Fibroblast of skin of right quadriceps (primary cell): Measurements from ENCODE around the gene NHERF2.
"Not testable (repeated sequence)": the region's sequence is repeated elsewhere in the genome, so short reads cannot be mapped to it uniquely, and the experiment has no call there.

Experiments used
- DNase-seq: peaks from one replicate; pipeline ENCODE4 v3.0.0-alpha.2; 2013

NHERF2 gene

GRCh38 chr16:2007081-2007836 is 19.4 kb upstream of the NHERF2 start:
- no peak for DNase-seq

DNA sequence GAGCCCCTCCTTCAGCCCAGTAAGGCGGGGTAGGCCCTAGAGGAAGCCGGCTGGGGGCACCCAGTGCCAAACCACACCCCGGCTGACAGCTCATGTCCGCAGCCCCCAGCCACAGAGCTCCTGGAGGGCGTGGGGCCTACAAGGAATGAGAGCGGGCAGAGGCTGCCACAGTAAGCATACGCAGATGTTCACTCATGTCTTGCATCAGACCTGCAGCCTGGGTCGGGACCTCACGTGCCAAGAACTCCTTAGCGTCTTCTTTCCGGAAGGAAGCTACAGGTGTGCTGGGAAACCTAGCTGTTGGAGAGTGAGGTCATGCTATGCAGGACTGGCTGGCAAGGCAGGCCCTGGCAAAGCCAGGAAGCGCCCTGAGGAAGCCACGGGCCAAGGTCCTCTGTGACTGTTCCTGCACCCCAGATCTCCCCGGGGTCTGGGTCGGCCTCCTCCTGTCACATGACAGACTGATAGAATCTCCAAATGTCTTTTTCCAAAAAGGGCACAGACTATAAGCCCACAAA is 18.6 kb upstream of the NHERF2 start:
- peak; percentile 31 for DNase-seq

DNA sequence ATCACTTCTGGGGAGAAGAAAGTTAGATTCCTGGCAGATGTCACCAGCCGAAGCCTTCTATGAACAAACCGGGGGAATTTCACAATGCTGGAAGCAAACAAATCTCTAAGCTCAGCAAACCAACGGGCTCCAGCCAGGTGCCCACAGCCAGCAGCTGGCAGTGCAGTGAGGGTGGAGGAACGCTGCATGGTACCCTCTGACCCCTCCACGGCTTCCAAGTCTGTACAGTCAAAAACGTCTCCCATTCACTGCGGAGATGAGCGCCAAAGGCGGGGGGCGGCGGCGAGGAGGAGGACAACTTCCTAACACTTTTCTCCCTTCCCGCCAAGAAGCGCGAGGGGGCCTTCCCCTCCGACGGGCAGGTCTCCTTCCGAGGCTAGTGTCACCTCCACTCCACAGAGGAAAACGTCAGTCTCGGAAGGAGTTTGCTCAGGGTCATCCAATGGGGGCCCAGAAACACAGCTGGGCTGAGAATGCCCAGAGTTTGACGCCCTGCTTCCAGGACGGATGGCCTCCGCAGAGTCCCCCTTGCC is 18.0 kb upstream of the NHERF2 start:
- peak; percentile 11 for DNase-seq

DNA sequence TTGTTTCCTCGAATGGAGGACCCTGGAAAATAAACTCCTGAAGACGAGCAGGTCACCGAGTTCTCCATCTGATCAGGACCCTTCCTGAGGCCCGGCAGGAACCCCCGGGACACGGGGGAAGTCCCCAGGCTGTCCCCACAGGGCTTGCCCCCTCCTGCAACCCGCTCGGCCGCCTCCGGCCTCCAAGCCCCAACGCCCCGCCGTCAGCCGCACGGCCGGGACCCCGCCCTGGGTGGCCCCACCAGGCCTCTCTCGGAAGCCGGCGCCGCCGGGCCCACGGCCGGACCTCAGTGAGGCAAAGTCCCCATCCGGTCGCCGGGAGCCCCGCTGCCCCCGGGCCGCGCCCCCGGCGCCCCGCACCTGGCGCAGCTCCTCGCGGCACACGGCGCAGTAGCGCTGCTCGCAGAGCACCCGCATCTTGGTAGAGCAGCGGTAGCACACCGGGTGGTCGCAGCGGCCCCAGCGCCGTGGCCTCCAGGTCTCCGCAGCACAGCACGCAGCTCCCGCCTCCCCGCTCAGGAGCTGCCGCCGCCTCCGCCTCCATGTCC is 17.5 kb upstream of the NHERF2 start:
- DNase-seq, result no peak

DNA sequence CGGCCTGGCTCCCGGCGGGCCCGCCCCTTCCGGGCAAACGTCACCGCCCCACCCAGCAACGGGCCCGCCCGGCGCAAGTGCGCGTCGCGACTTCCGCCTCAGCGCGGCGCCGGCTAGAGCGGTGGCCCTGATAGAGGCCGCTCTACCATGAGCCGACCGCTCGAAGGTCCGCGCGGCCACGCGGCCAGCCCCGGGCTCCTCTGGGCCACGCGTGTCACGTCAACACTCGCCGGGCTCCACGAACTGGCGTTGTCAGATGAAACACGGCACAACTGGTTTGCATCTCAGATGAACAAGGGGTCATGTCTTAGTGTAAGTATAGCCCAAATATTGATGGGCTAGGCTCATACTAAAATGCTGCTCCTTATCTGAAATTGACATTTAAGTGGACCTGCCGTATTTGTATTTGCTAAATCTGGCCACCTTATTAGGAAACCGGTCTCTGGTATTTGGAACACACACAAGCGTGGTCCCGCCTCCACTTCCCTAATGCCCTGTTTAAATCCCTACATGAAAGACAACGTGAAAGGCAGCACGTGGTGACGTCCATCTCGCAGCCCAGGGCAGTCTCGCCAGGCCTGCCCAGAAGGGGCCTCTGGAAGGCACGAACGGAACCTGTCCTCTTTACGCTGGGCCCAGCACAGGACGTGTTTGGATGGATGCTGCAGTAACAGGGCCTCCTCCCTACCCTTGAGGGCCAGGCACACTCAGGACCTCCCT is 16.8 kb upstream of the NHERF2 start, which contains the start of gene ZNF598:
ZNF598 (minus strand) TSS at position 31 of the 720 bp plus-strand sequence.
- DNase-seq, result peak; percentile 88

DNA sequence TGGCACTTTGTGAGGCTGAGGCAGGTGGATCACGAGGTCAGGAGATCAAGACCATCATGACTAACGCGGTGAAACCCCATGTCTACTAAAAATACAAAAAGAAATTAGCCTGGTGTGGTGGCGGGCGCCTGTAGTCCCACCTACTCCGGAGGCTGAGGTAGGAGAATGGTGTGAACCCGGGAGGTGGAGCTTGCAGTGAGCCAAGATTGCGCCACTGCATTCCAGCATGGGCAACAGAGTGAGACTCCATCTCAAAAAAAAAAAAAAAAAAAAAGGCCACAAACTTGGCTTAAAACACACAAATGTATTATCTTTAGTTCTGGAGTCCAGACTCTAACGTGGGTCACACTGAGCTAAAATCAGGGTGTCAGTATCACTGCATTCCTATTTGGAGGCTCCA is 15.0 kb upstream of the NHERF2 start:
- not testable (repeated sequence) for DNase-seq

DNA sequence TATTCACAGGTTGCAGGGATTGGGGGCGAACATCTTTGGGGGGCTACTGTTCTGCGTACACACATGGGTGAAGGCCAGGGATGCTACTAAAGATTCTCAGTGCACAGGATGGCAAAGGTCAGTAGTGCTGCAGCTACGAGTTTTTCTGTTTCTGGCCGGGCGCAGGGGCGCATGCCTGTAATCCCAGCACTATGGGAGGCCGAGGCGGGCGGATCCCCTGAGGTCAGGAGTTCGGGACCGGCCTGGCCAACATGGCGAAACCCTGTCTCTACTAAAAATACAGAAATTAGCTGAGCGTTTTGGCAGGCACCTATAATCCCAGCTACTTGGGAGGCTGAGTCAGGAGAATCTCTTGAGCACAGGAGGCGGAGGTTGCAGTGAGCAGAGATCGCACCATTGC is 13.2 kb upstream of the NHERF2 start:
- no peak for DNase-seq

- no peak for DNase-seq
These were observed 11.4 kb upstream of the NHERF2 start for GRCh38 chr16:2015117-2015946.

GRCh38 chr16:2015947-2016208 is 10.8 kb upstream of the NHERF2 start:
- DNase-seq, result no peak

- DNase-seq, result no peak
These were observed 10.2 kb upstream of the NHERF2 start for GRCh38 chr16:2016407-2016922.

DNA sequence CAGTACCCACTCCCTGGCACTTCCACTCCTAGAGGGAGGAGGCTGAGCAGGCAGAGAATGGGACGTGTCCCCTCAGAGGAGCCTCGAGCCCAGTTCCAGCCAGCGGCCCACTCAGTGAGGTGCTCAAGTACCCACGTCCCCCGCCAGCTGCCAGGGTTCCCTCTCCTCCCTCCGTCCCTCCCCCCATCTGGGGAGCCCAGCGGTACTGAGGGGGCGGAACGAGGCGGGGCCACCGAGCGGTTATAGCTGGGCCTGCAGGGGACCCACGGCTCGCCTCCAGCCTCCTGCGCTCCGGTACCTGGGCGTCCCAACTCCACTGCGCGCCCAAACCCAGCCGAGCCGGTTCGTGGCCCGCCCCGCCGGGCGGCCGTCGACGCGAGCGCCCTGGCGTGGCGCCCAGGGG is 7.2 kb upstream of the NHERF2 start, which contains the start of gene NPW:
NPW (plus strand) TSS at position 268 of the 403 bp plus-strand sequence.
- no peak for DNase-seq

DNA sequence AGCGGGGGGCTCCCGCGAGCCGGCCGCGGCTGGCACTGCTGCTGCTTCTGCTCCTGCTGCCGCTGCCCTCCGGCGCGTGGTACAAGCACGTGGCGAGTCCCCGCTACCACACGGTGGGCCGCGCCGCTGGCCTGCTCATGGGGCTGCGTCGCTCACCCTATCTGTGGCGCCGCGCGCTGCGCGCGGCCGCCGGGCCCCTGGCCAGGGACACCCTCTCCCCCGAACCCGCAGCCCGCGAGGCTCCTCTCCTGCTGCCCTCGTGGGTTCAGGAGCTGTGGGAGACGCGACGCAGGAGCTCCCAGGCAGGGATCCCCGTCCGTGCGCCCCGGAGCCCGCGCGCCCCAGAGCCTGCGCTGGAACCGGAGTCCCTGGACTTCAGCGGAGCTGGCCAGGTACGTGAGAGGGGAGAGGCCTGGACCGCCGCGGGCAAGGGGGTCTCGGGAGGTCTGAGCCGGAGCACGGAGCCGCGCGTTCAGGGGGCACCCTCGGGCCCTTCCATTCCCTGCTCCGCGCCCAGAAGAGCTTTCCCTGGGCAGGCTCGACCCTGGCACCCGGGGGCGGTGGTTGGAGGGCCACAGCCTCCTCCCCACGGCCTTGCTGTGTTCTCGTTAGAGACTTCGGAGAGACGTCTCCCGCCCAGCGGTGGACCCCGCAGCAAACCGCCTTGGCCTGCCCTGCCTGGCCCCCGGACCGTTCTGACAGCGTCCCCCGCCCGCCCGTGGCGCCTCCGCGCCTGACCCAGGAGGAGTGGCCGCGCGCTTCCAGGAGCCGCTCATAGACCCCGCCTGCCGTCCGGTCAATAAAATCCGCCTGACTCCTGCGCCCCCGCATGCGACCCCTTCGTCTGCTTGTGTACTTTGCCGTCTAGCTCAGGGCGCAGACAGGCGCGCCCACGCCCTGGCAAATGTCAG is 6.5 kb upstream of the NHERF2 start:
- DNase-seq, result no peak

GRCh38 chr16:2022723-2023091 is 4.0 kb upstream of the NHERF2 start:
- peak; percentile 63 for DNase-seq

DNA sequence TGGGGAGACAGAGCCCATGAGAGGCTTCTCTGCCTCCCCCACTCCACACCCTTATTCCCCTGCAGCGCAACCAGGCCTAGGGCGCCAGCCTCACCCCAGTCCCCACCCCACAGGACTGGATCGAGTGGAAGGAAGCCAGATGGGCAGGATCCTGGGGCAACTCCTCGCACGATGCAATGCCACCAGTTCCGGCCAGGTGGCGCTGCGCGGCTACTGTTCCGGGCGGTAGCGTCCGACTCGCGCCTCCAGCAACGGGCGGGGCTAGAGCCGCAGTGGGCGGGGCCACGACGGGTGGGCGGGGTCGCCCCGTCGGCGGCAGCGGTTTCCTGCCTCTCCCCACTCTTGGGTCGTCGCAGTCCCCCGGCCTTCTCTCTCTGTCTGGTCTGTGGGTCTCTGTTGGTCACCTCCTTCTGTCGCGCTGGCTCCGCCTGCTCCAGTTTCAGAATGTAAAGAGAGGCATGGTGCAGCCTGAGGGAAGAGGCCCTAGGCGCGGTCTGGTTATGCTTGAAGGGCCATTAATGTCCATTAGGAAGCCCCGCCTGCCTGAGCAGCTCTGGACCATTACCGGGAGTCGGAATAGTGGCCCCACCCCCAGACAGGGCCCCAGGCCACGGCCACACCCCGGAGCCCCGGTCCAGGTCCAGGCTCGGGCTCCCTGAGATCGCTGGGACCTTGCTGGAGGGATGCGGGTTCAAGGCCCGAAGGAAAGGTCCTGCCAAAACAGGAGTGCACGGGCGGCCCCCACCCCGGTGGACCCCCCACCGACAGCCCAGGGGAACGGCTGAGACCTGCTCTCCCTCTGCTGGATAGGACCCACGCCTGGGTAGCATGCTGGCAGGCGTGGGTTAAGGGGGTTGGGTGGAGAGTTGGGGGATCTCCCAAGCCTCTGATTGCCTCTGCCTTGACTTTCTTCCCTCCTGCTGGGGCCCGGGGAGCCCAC is 3.3 kb upstream of the NHERF2 start:
- peak; percentile 82 for DNase-seq

DNA sequence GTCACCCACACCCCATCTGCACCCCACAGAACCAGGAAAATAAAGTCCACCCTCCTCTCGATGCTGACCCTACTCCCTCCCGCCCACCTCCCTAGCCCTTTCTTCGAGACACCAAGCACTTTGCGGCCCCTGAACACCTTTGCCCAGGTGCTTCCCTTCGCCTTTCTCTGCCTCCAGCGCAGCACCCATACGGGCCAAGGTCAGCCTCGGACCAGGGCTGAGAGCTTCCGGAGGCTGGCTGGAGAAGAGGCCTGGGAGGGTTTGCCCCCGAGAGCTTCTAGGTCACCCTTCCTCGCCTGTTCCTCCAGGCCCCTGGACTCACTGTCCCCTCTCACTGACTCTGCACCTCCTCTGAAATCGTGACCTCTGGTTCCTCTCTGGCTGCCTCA is 2.7 kb upstream of the NHERF2 start:
- DNase-seq, result no peak

DNA sequence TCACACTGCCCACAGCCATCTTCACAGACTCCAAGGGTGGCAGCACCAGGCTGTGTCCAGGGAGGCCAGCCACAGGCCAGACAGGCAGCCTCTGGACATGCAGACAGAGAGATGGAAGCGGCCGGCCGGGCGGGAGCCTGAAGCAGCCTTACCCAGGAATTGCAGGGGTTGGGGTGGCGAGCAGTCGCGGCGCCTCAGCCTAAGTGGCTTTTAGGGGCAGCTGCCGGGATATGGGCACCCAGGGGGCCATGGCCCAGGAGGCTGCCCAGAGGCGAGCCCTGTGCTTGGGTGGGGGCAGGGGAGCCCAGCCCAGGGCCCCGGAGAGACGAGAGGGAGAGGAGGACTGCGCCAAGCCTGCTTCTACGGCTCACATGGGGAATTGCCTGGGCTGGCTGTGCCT is 1.5 kb upstream of the NHERF2 start:
- DNase-seq, result no peak

DNA sequence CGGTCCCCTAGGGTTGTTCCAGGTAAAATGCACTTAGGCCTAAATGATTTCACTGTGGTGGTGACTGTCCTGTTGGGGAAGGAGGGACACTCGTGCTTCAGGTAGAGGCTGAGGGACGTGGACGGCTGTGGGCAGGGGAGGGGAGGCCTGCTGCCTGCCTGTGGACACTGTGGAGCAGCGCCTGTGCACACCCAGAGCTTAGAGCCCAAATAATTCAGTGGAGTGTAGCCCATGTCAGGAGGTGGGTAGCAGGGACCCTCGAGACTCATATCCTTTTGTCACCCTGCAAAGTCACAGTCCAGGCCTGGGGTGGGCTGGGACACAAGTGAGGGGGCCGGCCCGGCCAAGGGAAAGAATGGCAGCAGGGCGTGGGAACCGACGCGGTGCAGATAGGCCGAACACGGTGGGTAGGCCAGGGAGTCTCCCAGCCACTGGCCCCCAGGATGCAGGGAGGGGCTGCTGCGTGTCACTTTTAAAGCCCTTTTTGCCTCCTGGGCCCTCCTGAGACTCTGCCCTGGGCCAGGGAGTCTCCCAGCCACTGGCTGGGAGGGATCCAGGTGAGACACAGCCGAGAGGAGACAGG is 733 bp upstream of the NHERF2 start:
- no peak for DNase-seq

DNA sequence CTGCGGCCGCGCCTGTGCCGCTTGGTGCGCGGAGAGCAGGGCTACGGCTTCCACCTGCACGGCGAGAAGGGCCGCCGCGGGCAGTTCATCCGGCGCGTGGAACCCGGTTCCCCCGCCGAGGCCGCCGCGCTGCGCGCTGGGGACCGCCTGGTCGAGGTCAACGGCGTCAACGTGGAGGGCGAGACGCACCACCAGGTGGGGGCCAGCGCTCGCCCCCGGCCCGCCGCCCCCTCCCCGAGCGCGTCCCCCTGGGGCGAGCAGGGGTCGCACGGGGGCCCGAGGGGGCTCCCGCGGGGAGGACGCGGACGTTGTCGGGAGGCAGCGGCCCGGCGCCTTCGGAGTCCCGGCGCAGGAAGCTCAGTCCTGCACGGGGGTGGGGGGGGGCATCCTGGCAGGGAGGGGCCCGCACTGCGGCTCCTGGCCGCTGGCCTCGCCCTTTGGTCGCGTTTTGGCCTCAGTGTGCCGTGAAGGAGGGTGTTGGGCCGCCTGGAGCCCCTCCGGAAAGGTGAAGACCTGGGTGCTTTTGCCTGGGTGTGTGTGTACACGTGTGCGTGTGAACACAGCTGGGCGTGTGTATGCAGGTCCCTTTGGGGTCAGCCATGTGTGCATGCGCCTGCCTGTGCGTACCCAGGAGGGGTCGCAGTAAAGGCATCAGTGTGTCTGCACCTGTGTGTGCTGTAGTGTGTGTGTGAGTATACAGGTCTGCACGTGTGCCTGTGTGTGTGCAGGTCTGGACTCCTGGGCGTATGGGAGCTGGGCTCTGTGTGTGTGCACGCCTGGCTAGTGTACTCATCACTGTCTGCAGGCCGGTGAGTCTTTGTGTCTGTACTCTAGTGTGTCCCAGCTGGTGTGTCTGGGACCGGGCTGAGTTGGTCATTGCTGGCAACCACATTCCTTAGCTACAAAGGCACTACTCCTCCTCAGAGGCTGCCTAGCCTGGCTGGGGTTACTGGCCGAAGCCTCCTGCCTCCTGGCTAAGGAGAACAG is 615 bp downstream of the NHERF2 start:
- DNase-seq, result peak; percentile 23

DNA sequence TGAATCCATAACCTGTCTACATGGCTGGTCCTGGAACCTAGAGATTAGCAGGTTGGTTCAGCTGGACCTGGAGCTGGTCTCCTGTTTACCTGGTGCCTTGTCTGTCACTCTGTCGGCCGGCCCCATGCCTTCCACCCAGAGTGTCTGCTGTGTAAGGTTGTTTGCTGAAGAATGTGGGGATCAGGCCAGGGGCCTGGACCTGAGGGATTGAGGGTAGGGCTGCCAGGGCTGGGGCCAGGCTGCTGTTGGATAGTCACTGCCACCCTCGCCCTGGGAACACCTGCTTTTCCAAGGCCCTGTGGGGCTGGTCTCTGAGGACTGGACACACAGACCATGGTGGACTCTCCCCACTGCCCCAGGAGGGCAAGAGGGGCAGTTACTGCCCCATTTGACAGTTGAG is 1.4 kb downstream of the NHERF2 start:
- no peak for DNase-seq
